ENCODE data around the gene LRMDA. TPM values are rescaled to one million over a fixed set of nuclear protein-coding genes. Genes with fewer than 3 reads are reported as not detected.

LRMDA gene
- total RNA-seq, 1 experiment from 2014 or later = 1.2 TPM

DNA sequence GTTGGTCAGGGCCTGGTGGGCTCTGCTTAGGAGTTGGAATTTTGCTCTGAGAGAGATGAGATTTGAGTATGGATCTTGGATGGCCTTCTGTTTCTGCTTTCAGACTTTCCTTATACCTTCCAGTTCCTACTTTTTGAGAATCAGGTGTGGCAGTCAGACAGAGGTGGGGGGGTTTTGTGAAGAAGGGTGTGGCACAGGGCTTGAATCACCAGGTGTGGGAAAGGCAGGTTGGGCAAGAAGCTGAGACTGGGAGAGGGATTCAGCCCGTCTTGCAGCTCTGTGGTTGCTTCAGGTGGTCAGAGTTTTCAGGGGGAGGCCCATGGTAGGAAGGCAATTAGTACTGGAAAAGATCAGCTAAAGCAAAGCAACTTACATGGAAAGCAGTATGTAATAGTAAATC is 340.2 kb downstream of the LRMDA start:
- DNase-seq = peak; percentile 96
- H3K9ac ChIP-seq (ENCODE audit: low read length) = peak overlapping the region; percentile 38
- BruUV-seq (replicated peaks) = no TSS peak
- TF ChIP-seq, protein P1, sequence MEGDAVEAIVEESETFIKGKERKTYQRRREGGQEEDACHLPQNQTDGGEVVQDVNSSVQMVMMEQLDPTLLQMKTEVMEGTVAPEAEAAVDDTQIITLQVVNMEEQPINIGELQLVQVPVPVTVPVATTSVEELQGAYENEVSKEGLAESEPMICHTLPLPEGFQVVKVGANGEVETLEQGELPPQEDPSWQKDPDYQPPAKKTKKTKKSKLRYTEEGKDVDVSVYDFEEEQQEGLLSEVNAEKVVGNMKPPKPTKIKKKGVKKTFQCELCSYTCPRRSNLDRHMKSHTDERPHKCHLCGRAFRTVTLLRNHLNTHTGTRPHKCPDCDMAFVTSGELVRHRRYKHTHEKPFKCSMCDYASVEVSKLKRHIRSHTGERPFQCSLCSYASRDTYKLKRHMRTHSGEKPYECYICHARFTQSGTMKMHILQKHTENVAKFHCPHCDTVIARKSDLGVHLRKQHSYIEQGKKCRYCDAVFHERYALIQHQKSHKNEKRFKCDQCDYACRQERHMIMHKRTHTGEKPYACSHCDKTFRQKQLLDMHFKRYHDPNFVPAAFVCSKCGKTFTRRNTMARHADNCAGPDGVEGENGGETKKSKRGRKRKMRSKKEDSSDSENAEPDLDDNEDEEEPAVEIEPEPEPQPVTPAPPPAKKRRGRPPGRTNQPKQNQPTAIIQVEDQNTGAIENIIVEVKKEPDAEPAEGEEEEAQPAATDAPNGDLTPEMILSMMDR (conservative IDR thresholded peaks at IDR 0.05; ENCODE audit: low read depth, low read length) = no peak
- TF ChIP-seq EZH2phosphoT487 (IDR thresholded peaks at IDR 0.05; ENCODE audit: borderline replicate concordance, low read length) = no peak
- TF ChIP-seq EZH2 (IDR thresholded peaks at IDR 0.05; ENCODE audit: low read length, unreplicated experiment) = no peak
- H3K36me3 ChIP-seq (ENCODE audit: low read depth, low read length) = no peaks in the 10 kb centered on the region
- H3K27ac ChIP-seq (ENCODE audit: low read length) = peak overlapping the region; percentile 76
- no peaks in the 10 kb centered on the region for H4K20me1 ChIP-seq (ENCODE audit: low read length)
- H3K9me2 ChIP-seq (replicated peaks; ENCODE audit: low read length) = no peaks in the 10 kb centered on the region
- ChIA-PET POLR2A (ENCODE audit: unreplicated experiment) (interaction anchor here (0.5 to 0.6 kb wide), 3 partner anchors 17 to 202 kb away, joined by 3 to 6 read pairs (median 4); no protein-coding TSS in a partner anchor), CTCF (interaction anchor here (1.3 kb wide), 1 partner anchor 117 kb away, joined by 3 read pairs; no protein-coding TSS in a partner anchor)
- H3K9me3 ChIP-seq (ENCODE audit: low read length) = no peaks in the 10 kb centered on the region
- peaks cover 7% of the 10 kb centered on the region for H3F3A ChIP-seq (ENCODE audit: low read length, unreplicated experiment)
- peak overlapping the region; percentile 69 for H3K4me2 ChIP-seq (ENCODE audit: low read length)
- no peaks in the 10 kb centered on the region for H3K79me2 ChIP-seq (ENCODE audit: low read length)
- peak; percentile 4; the same call in 1 of the 2 replicates for ATAC-seq
- peaks cover 18% of the 10 kb centered on the region; the same call in 1 of the 2 replicates for H3K27me3 ChIP-seq (ENCODE audit: low read length)
- peak overlapping the region; percentile 52 for H3K4me3 ChIP-seq (ENCODE audit: low read length)
- peak overlapping the region; percentile 31 for H2AFZ ChIP-seq (ENCODE audit: low read length)
- H3K4me1 ChIP-seq (ENCODE audit: insufficient read depth, low read length) = peaks cover 45% of the 10 kb centered on the region
- intact Hi-C loops (cut with micrococcal nuclease) = loop anchor here (2.0 kb wide), 4 partner anchors 139 to 531 kb away; no protein-coding TSS in a partner anchor

DNA sequence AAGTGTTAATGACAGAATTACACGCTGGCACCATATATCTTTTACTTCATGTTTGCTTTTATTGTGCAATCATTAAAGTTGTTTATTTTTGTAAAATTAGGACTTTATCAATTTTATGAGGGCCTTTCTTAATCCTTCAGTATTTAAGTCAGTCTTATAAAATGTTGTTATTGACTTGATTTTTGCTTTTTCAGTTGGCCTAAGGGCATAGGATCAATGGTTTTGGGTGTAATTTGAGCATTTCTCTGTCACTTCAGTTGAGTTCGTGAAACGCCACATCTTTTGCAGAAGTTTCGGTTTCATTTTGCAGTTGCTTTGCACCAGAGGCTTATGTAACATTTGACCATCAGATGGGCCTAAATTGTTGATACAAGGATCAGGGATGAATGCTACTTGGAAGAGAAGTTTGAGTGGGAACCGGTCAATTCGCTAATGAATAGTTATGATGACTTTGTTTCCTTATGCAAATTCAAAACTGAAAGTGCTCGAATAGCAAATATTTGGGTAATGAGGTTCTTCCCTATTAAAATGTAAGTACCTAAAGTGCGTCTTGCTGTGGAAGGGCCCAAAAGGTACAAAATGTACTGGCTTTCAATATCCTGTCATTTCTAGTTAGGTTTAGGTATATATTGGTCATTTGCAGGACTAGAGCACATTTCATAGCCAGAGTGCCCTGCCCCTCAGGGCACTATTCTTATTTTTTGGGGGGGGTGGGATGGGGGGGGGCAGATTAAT is 340.9 kb downstream of the LRMDA start:
- H3K9me3 ChIP-seq (ENCODE audit: low read length) = no peaks in the 10 kb centered on the region
- ChIA-PET POLR2A (ENCODE audit: unreplicated experiment) (interaction anchor here (0.6 kb wide), 1 partner anchor 91 kb away, joined by 3 read pairs; no protein-coding TSS in a partner anchor), CTCF (interaction anchor here (1.3 kb wide), 1 partner anchor 118 kb away, joined by 3 read pairs; no protein-coding TSS in a partner anchor)
- H3F3A ChIP-seq (ENCODE audit: low read length, unreplicated experiment) = peaks cover 7% of the 10 kb centered on the region
- peak overlapping the region; percentile 69 for H3K4me2 ChIP-seq (ENCODE audit: low read length)
- H3K4me1 ChIP-seq (ENCODE audit: insufficient read depth, low read length) = peaks cover 48% of the 10 kb centered on the region
- ATAC-seq = no peak
- no peaks in the 10 kb centered on the region for H3K36me3 ChIP-seq (ENCODE audit: low read depth, low read length)
- H3K9me2 ChIP-seq (replicated peaks; ENCODE audit: low read length) = no peaks in the 10 kb centered on the region
- peak overlapping the region; percentile 38 for H3K9ac ChIP-seq (ENCODE audit: low read length)
- TF ChIP-seq, protein P1 (conservative IDR thresholded peaks at IDR 0.05; ENCODE audit: low read depth, low read length) = no peak
- TF ChIP-seq EZH2 (IDR thresholded peaks at IDR 0.05; ENCODE audit: low read length, unreplicated experiment) (no peak), EZH2phosphoT487 (IDR thresholded peaks at IDR 0.05; ENCODE audit: borderline replicate concordance, low read length) (no peak)
- H3K27me3 ChIP-seq (ENCODE audit: low read length) = peaks cover 17% of the 10 kb centered on the region; the same call in 1 of the 2 replicates
- no peaks in the 10 kb centered on the region for H3K79me2 ChIP-seq (ENCODE audit: low read length)
- peak overlapping the region; percentile 76 for H3K27ac ChIP-seq (ENCODE audit: low read length)
- peak; percentile 68 for DNase-seq
- peak overlapping the region; percentile 31; the same call in 1 of the 2 replicates for H2AFZ ChIP-seq (ENCODE audit: low read length)
- intact Hi-C loops (cut with micrococcal nuclease) = loop anchor here (2.0 kb wide), 4 partner anchors 138 to 530 kb away; no protein-coding TSS in a partner anchor
- BruUV-seq (replicated peaks) = no TSS peak
- no peaks in the 10 kb centered on the region for H4K20me1 ChIP-seq (ENCODE audit: low read length)
- H3K4me3 ChIP-seq (ENCODE audit: low read length) = peak overlapping the region; percentile 52
